NT2/D1 (cell line): ENCODE data around the gene EPHA2.

Experiments used
- SUZ12 ChIP-seq: IDR thresholded peaks from 2 replicates; pipeline ENCODE4 v1.6.1; 2011; ENCODE audit not compliant: insufficient read length, insufficient read depth; ENCODE audit errors: extremely low read depth
- ZNF274 ChIP-seq: IDR thresholded peaks from 2 replicates; pipeline ENCODE4 v1.6.1; 2011; ENCODE audit warnings: mild to moderate bottlenecking, low read depth, low read length

GRCh38 chr1:16189003-16189402, 33.1 kb upstream of the EPHA2 start:
- TF ChIP-seq ZNF274 (no peak), SUZ12 (no peak)
